MM.1S (cell line): Measurements from ENCODE around the gene MAN1C1.

ENCODE experiments used
- DNase-seq: peaks from one replicate; pipeline ENCODE4 v3.0.0-alpha.2; 2015
- H2AFZ ChIP-seq: fragments of 300-600 bp; sonication (generic); 2 replicates; pipeline ENCODE4 v1.6.0; 2016; ENCODE audit warnings: antibody characterized with exemption, low read length
- H3F3A ChIP-seq: fragments of 300-600 bp; sonication (generic); 2 replicates; pipeline ENCODE4 v1.6.1; 2016; ENCODE audit warnings: mild to moderate bottlenecking, antibody characterized with exemption, low read length, moderate library complexity, mixed read lengths; ENCODE audit not compliant: insufficient read depth
- H3K27ac ChIP-seq: fragments of 300-600 bp; sonication (generic); 2 replicates; pipeline ENCODE4 v1.5.1; 2016; ENCODE audit warnings: mild to moderate bottlenecking, low read length
- H3K27me3 ChIP-seq: fragments of 300-600 bp; sonication (generic); replicated peaks from 2 replicates; pipeline ENCODE4 v1.6.0; 2016; ENCODE audit warnings: low read length; ENCODE audit not compliant: insufficient read depth
- H3K36me3 ChIP-seq: fragments of 300-600 bp; sonication (generic); replicated peaks from 2 replicates; pipeline ENCODE4 v1.6.1; 2016; ENCODE audit warnings: mild to moderate bottlenecking, low read length, mixed read lengths; ENCODE audit not compliant: insufficient read depth
- H3K4me1 ChIP-seq: fragments of 300-600 bp; sonication (generic); 2 replicates; pipeline ENCODE4 v1.6.1; 2016; ENCODE audit warnings: low read length, mixed read lengths
- H3K4me2 ChIP-seq: fragments of 300-600 bp; sonication (generic); 2 replicates; pipeline ENCODE4 v1.6.0; 2016; ENCODE audit warnings: low read depth, low read length
- H3K4me3 ChIP-seq: fragments of 300-600 bp; sonication (generic); 2 replicates; pipeline ENCODE4 v1.5.1; 2016; ENCODE audit warnings: low read length, mixed read lengths
- H3K79me2 ChIP-seq: fragments of 300-600 bp; sonication (generic); 2 replicates; pipeline ENCODE4 v1.6.1; 2016; ENCODE audit warnings: mixed run types, low read length, mixed read lengths
- H3K9ac ChIP-seq: fragments of 300-600 bp; sonication (generic); 2 replicates; pipeline ENCODE4 v1.6.1; 2016; ENCODE audit warnings: low read length, mixed read lengths
- H3K9me2 ChIP-seq: fragments of 300-600 bp; sonication (generic); replicated peaks from 2 replicates; pipeline ENCODE4 v1.6.1; 2016; ENCODE audit warnings: mild to moderate bottlenecking, low read length, mixed read lengths; ENCODE audit not compliant: insufficient read depth
- H3K9me3 ChIP-seq: fragments of 300-600 bp; sonication (generic); replicated peaks from 2 replicates; pipeline ENCODE4 v1.6.1; 2016; ENCODE audit warnings: mild to moderate bottlenecking, low read length, mixed read lengths; ENCODE audit not compliant: insufficient read depth
- H4K20me1 ChIP-seq: fragments of 300-600 bp; sonication (generic); 2 replicates; pipeline ENCODE4 v1.6.1; 2016; ENCODE audit warnings: mild to moderate bottlenecking, low read length, moderate library complexity, mixed read lengths; ENCODE audit not compliant: insufficient read depth
- EZH2 ChIP-seq: fragments of 300-600 bp; sonication (generic); optimal IDR thresholded peaks from 2 replicates; pipeline ENCODE3; 2017; ENCODE audit warnings: low read depth, mild to moderate bottlenecking, antibody characterized with exemption, low read length, mixed read lengths
- EZH2phosphoT487 ChIP-seq: fragments of 300-600 bp; sonication (generic); IDR thresholded peaks from 2 replicates; pipeline ENCODE4 v1.6.1; 2018; ENCODE audit warnings: antibody characterized with exemption, low read length
- TF ChIP-seq, protein P1 (sequence below): fragments of 300-600 bp; sonication (generic); IDR thresholded peaks from 2 replicates; pipeline ENCODE4 v1.5.1; 2016; ENCODE audit warnings: antibody characterized with exemption, low read length, mixed read lengths

MAN1C1 gene

DNA sequence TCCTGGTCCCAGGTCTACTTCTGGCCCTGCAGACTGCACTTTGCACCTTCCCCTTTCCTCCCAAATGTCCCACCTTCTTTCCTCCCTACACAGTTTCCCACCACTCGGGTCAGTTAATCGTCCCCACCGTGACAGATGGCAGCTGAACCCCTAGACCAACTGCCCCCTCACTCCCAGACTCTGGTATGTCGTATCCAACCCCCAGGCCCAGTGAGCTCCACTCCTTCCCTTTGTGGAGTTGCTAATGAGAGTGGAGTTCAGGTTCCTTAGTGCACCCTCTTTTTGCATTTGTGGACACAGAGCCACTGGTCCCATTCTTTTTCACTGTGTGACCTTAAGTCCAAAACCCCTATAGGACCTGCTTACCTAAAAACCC, 1.8 kb downstream of the MAN1C1 start:
- TF ChIP-seq EZH2 (no peak), EZH2phosphoT487 (no peak)
- TF ChIP-seq, protein P1, sequence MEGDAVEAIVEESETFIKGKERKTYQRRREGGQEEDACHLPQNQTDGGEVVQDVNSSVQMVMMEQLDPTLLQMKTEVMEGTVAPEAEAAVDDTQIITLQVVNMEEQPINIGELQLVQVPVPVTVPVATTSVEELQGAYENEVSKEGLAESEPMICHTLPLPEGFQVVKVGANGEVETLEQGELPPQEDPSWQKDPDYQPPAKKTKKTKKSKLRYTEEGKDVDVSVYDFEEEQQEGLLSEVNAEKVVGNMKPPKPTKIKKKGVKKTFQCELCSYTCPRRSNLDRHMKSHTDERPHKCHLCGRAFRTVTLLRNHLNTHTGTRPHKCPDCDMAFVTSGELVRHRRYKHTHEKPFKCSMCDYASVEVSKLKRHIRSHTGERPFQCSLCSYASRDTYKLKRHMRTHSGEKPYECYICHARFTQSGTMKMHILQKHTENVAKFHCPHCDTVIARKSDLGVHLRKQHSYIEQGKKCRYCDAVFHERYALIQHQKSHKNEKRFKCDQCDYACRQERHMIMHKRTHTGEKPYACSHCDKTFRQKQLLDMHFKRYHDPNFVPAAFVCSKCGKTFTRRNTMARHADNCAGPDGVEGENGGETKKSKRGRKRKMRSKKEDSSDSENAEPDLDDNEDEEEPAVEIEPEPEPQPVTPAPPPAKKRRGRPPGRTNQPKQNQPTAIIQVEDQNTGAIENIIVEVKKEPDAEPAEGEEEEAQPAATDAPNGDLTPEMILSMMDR, result no peak
- Histone ChIP-seq H3K27me3 (no peaks in the 10 kb centered on the region), H3K79me2 (peaks cover 29% of the 10 kb centered on the region), H3K27ac (peak overlapping the region; percentile 92; the same call in 1 of the 2 replicates), H4K20me1 (no peaks in the 10 kb centered on the region), H3F3A (peaks cover 43% of the 10 kb centered on the region), H3K36me3 (no peaks in the 10 kb centered on the region), H2AFZ (no peak overlapping the region), H3K4me1 (peaks cover 64% of the 10 kb centered on the region), H3K9me2 (no peaks in the 10 kb centered on the region), H3K9ac (peak overlapping the region; percentile 69; the same call in 1 of the 2 replicates), H3K9me3 (no peaks in the 10 kb centered on the region), H3K4me2 (peak overlapping the region; percentile 94), H3K4me3 (peak overlapping the region; percentile 53)
- DNase-seq, result no peak

DNA sequence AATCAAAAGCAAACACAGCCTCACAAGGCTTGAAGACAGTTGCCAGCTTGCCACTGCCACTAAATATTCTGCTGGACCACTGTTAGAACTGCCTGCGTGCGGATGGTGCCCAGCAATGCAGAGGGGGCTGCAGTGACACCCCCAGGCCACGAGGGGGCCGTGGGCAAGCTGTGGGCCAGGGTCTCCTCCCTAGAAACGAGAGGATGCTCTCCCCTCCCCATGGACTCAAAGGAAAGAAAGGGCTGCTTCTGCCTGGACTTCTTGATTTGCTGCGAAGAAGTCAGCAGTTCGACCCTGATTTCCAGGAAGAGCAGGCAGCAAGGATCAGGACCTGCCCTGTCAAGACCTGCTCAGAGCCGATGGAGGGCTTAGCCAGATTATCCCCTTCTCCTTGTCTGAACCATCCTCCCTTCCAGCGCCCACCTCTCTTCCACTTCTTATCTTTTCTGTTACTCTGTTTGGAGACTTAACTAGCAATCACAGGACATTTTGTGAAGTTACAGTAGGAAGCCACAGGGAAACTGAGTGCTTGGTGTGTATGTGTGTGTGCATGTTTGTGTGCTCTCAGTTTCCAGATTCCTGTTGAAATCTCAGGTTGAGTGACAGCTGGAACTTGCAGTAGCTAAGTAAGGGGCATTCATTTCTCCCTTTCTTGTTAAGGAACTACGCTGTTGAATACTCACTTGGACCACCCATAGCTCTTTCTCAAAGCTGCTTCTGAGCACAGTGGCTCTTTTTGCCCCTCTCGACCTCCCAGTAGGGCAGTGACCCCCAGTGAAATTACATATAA, 2.7 kb downstream of the MAN1C1 start:
- Histone ChIP-seq H3K9me2 (no peaks in the 10 kb centered on the region), H3K4me1 (peaks cover 70% of the 10 kb centered on the region), H3K4me3 (peak overlapping the region; percentile 53), H3K79me2 (peaks cover 33% of the 10 kb centered on the region), H3F3A (peaks cover 43% of the 10 kb centered on the region), H4K20me1 (no peaks in the 10 kb centered on the region), H2AFZ (no peak overlapping the region), H3K27ac (peak overlapping the region; percentile 92), H3K27me3 (no peaks in the 10 kb centered on the region), H3K9me3 (no peaks in the 10 kb centered on the region), H3K4me2 (peak overlapping the region; percentile 94), H3K9ac (peak overlapping the region; percentile 69), H3K36me3 (no peaks in the 10 kb centered on the region)
- TF ChIP-seq EZH2, result no peak
- TF ChIP-seq, protein P1, result peak; percentile 89
- DNase-seq, result peak; percentile 57

DNA sequence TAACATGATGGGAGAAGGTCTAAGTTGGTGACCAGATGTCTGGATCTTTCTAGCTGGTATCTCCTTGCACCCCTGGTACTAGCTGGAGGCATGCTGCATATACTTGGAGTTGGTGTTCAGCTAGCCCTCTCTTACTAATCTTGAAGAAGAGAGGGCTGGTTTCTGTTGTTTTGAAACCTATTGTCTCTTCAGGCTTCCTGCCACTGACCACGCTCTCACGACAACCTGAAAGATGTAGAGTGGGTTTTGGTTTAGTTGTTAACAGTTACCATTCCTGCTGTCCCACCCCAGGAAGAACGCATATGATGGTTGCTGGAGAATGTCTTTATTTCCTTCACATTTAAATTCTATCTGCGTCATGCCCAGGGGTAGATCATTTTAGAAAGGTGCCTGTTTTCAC, 3.6 kb downstream of the MAN1C1 start:
- no peaks in the 10 kb centered on the region for H3K9me2 ChIP-seq
- peak; percentile 81 for DNase-seq
- peak overlapping the region; percentile 94 for H3K4me2 ChIP-seq
- H3K36me3 ChIP-seq, result no peaks in the 10 kb centered on the region
- H3K9ac ChIP-seq, result peak overlapping the region; percentile 69
- H2AFZ ChIP-seq, result no peak overlapping the region
- H3K27me3 ChIP-seq, result no peaks in the 10 kb centered on the region
- no peaks in the 10 kb centered on the region for H3K9me3 ChIP-seq
- peak overlapping the region; percentile 53 for H3K4me3 ChIP-seq
- peaks cover 40% of the 10 kb centered on the region for H3K79me2 ChIP-seq
- peak overlapping the region; percentile 92 for H3K27ac ChIP-seq
- H3K4me1 ChIP-seq, result peaks cover 61% of the 10 kb centered on the region
- no peaks in the 10 kb centered on the region for H4K20me1 ChIP-seq
- peaks cover 36% of the 10 kb centered on the region for H3F3A ChIP-seq
- TF ChIP-seq, protein P1, result no peak
- no peak for TF ChIP-seq EZH2
- no peak for TF ChIP-seq EZH2phosphoT487
